Neuronal stem cell (in vitro differentiated cells): Measurements from ENCODE around the gene CHRNG.
A peak's percentile ranks its signal among the peaks of the same experiment; 100 is the strongest.

Experiments
- DNase-seq: peaks from one replicate; pipeline ENCODE4 v3.0.0-alpha.2; 2013; ENCODE audit warnings: low spot score
- H2AFZ ChIP-seq: one replicate; pipeline ENCODE4 v1.6.1; 2013; ENCODE audit warnings: mild to moderate bottlenecking, low read length, inconsistent platforms
- H2AK5ac ChIP-seq: 2 replicates; pipeline ENCODE4 v1.6.1; 2013; ENCODE audit warnings: low read depth, mild to moderate bottlenecking, inconsistent platforms, low read length, moderate library complexity, mixed read lengths
- H2BK120ac ChIP-seq: 2 replicates; pipeline ENCODE4 v1.6.1; 2013; ENCODE audit warnings: low read depth, mild to moderate bottlenecking, inconsistent platforms, low read length, moderate library complexity, mixed read lengths
- H2BK12ac ChIP-seq: one replicate; pipeline ENCODE4 v1.6.1; 2013; ENCODE audit warnings: low read length, inconsistent platforms
- H2BK15ac ChIP-seq: 2 replicates; pipeline ENCODE4 v1.6.1; 2013; ENCODE audit warnings: mild to moderate bottlenecking, low read length, inconsistent platforms, mixed read lengths
- H2BK5ac ChIP-seq: one replicate; pipeline ENCODE4 v1.6.1; 2013; ENCODE audit warnings: inconsistent platforms, mild to moderate bottlenecking, low read length, moderate library complexity
- H3K14ac ChIP-seq: one replicate; pipeline ENCODE4 v1.6.1; 2013; ENCODE audit warnings: low read length, inconsistent platforms
- H3K18ac ChIP-seq: 2 replicates; pipeline ENCODE4 v1.6.1; 2013; ENCODE audit warnings: low read length, inconsistent platforms
- H3K23ac ChIP-seq: 2 replicates; pipeline ENCODE4 v1.6.1; 2013; ENCODE audit warnings: low read depth, mild to moderate bottlenecking, mixed read lengths, low read length, inconsistent platforms; ENCODE audit not compliant: poor library complexity
- H3K27ac ChIP-seq: replicated peaks from 3 replicates; pipeline ENCODE4 v1.5.1; 2013; ENCODE audit warnings: low read length, inconsistent platforms
- H3K27me3 ChIP-seq, 3 experiments: 2 replicates each; pipeline ENCODE4 v1.6.1; 2013; ENCODE audit warnings: low read length in 3 of 3, mild to moderate bottlenecking in 2 of 3, inconsistent platforms in 1 of 3, low read depth in 1 of 3, mixed read lengths in 1 of 3, moderate library complexity in 1 of 3; ENCODE audit not compliant: control insufficient read depth in 3 of 3, insufficient read depth in 3 of 3
- H3K36me3 ChIP-seq, 2 donors: replicated peaks in 1 of 2; 2 replicates each; pipeline ENCODE4 v1.6.1; 2013; ENCODE audit warnings: low read length in 2 of 2; ENCODE audit not compliant: control insufficient read depth in 2 of 2, insufficient read depth in 2 of 2
- H3K4ac ChIP-seq: 2 replicates; pipeline ENCODE4 v1.6.1; 2013; ENCODE audit warnings: inconsistent platforms, mild to moderate bottlenecking, low read length, moderate library complexity
- H3K4me1 ChIP-seq, 2 donors: 1 replicate in 1 of 2; 2 replicates in 1 of 2; pipeline ENCODE4 v1.6.1; 2013; ENCODE audit warnings: low read length in 2 of 2, low read depth in 1 of 2; ENCODE audit not compliant: control insufficient read depth in 2 of 2, insufficient read depth in 1 of 2
- H3K4me2 ChIP-seq: one replicate; pipeline ENCODE4 v1.6.1; 2013; ENCODE audit warnings: mild to moderate bottlenecking, low read length, inconsistent platforms; ENCODE audit not compliant: insufficient read depth, poor library complexity, severe bottlenecking
- H3K4me3 ChIP-seq, 2 donors: 2 replicates each; pipeline ENCODE4 v1.5.1; 2013; ENCODE audit warnings: low read length in 2 of 2, mild to moderate bottlenecking in 2 of 2, inconsistent platforms in 1 of 2, moderate library complexity in 1 of 2
- H3K79me1 ChIP-seq: one replicate; pipeline ENCODE4 v1.6.1; 2013; ENCODE audit warnings: low read depth, mild to moderate bottlenecking, inconsistent platforms, low read length, moderate library complexity
- H3K9ac ChIP-seq: one replicate; pipeline ENCODE4 v1.6.1; 2013; ENCODE audit warnings: mild to moderate bottlenecking, low read depth, low read length, inconsistent platforms; ENCODE audit not compliant: poor library complexity
- H3K9me3 ChIP-seq, 2 donors: replicated peaks in 1 of 2; 2 replicates each; pipeline versions ENCODE3 to v1.6.1; 2013; ENCODE audit warnings: low read length in 2 of 2, mild to moderate bottlenecking in 2 of 2, inconsistent platforms in 1 of 2, low read depth in 1 of 2, mixed read lengths in 1 of 2, moderate library complexity in 1 of 2; ENCODE audit not compliant: control insufficient read depth in 2 of 2, insufficient read depth in 1 of 2
- H4K8ac ChIP-seq: one replicate; pipeline ENCODE4 v1.6.1; 2013; ENCODE audit warnings: low read depth, mild to moderate bottlenecking, inconsistent platforms, low read length, moderate library complexity
- H4K91ac ChIP-seq: one replicate; pipeline ENCODE4 v1.6.1; 2013; ENCODE audit warnings: low read length, low read depth, mild to moderate bottlenecking, inconsistent platforms; ENCODE audit not compliant: poor library complexity
- WGBS, 2 donors: extraction: QIAGEN DNeasy Blood & Tissue Kit; methylation state at CpG; one replicate each; pipeline ENCODE4 v1.1.7; 2013; ENCODE audit warnings: missing lambda C conversion rate in 2 of 2, mixed read lengths in 1 of 2; ENCODE audit not compliant: insufficient read length in 2 of 2, insufficient replicate concordance in 1 of 2; ENCODE audit errors: extremely low coverage in 2 of 2; 5-methylcytosine and 5-hydroxymethylcytosine counted together

Gene CHRNG

GRCh38 chr2:232501331-232501771 is 38.1 kb upstream of the CHRNG start:
- Histone ChIP-seq H3K18ac (no peak overlapping the region), H2BK5ac (no peak overlapping the region), H3K79me1 (no peaks in the 10 kb centered on the region), H2AK5ac (peak overlapping the region; percentile 76), H4K91ac (no peak overlapping the region), H4K8ac (no peak overlapping the region), H3K14ac (no peak overlapping the region), H3K27ac (no peak overlapping the region), H2BK15ac (no peak overlapping the region), H2BK120ac (no peak overlapping the region), H3K4me1 (peaks cover 22 to 27% of the 10 kb centered on the region in 2 donors), H2AFZ (no peak overlapping the region), H3K27me3 (peaks cover 11 to 81% (median 28%) of the 10 kb centered on the region in 3 experiments), H3K9me3 (peaks cover 0 to 3% of the 10 kb centered on the region in 2 donors), H2BK12ac (no peak overlapping the region), H3K9ac (no peak overlapping the region), H3K4ac (no peak overlapping the region), H3K4me3 (no peak overlapping the region), H3K36me3 (no peaks in the 10 kb centered on the region), H3K23ac (no peak overlapping the region), H3K4me2 (no peak overlapping the region)
- DNase-seq = no peak
- no CpG with 5 or more reads among the region's 9 CpGs for WGBS, 2 donors

GRCh38 chr2:232501794-232502390 is 37.6 kb upstream of the CHRNG start:
- H2BK12ac ChIP-seq = no peak overlapping the region
- no peak overlapping the region for H3K27ac ChIP-seq
- no peak overlapping the region for H3K14ac ChIP-seq
- H3K79me1 ChIP-seq = no peaks in the 10 kb centered on the region
- H3K36me3 ChIP-seq = no peaks in the 10 kb centered on the region
- peak overlapping the region; percentile 90 for H3K4me2 ChIP-seq
- H2AK5ac ChIP-seq = peak overlapping the region; percentile 20
- H3K18ac ChIP-seq = peak overlapping the region; percentile 38
- H2BK5ac ChIP-seq = no peak overlapping the region
- no peak overlapping the region for H3K9ac ChIP-seq
- no peak overlapping the region for H3K4me3 ChIP-seq
- no peak overlapping the region for H2BK120ac ChIP-seq
- no peak overlapping the region for H4K91ac ChIP-seq
- H4K8ac ChIP-seq = no peak overlapping the region
- no peak for DNase-seq
- no peak overlapping the region for H2BK15ac ChIP-seq
- no CpG with 5 or more reads among the region's 10 CpGs for WGBS, 2 donors
- H3K23ac ChIP-seq = no peak overlapping the region
- peaks cover 26 to 31% of the 10 kb centered on the region in 2 donors for H3K4me1 ChIP-seq
- H3K27me3 ChIP-seq = peaks cover 11 to 84% (median 28%) of the 10 kb centered on the region in 3 experiments
- no peak overlapping the region for H2AFZ ChIP-seq
- peaks cover 0 to 3% of the 10 kb centered on the region in 2 donors for H3K9me3 ChIP-seq
- no peak overlapping the region for H3K4ac ChIP-seq

- peak overlapping the region; percentile 91 for H2AK5ac ChIP-seq
- no peak overlapping the region for H2BK12ac ChIP-seq
- peak overlapping the region; percentile 93 for H4K8ac ChIP-seq
- no peak for DNase-seq
- peak overlapping the region; percentile 90 for H3K4me2 ChIP-seq
- H3K79me1 ChIP-seq = no peaks in the 10 kb centered on the region
- H2AFZ ChIP-seq = peak overlapping the region; percentile 71
- H3K23ac ChIP-seq = peak overlapping the region; percentile 75
- peak overlapping the region; percentile 90 for H3K18ac ChIP-seq
- H3K9ac ChIP-seq = peak overlapping the region; percentile 66
- H3K27me3 ChIP-seq = peaks cover 11 to 88% (median 28%) of the 10 kb centered on the region in 3 experiments
- H3K36me3 ChIP-seq = no peaks in the 10 kb centered on the region
- H3K14ac ChIP-seq = peak overlapping the region; percentile 100
- peak overlapping the region; percentile 37 to 71 for H3K4me3 ChIP-seq
- no peak overlapping the region for H3K4ac ChIP-seq
- WGBS, 2 donors = no CpG with 5 or more reads among the region's 21 CpGs
- no peak overlapping the region for H2BK15ac ChIP-seq
- no peak overlapping the region for H2BK5ac ChIP-seq
- no peak overlapping the region for H3K27ac ChIP-seq
- no peak overlapping the region for H2BK120ac ChIP-seq
- H4K91ac ChIP-seq = no peak overlapping the region
- H3K4me1 ChIP-seq = peaks cover 21 to 27% of the 10 kb centered on the region in 2 donors
- H3K9me3 ChIP-seq = peaks cover 0 to 3% of the 10 kb centered on the region in 2 donors
These were observed 37.0 kb upstream of the CHRNG start for GRCh38 chr2:232502511-232502910.

- H3K27me3 ChIP-seq = peaks cover 11 to 88% (median 28%) of the 10 kb centered on the region in 3 experiments
- WGBS, 2 donors = no CpG with 5 or more reads among the region's 75 CpGs
These were observed 36.3 kb upstream of the CHRNG start for GRCh38 chr2:232502911-232503808.

More at GRCh38 chr2:232502911-232503808, 36.3 kb upstream of the CHRNG start:
- peak overlapping the region; percentile 90 for H3K4me2 ChIP-seq
- peak overlapping the region; percentile 83 for H2AFZ ChIP-seq
- peak overlapping the region; percentile 54 for H3K9ac ChIP-seq
- H2AK5ac ChIP-seq = peak overlapping the region; percentile 91
- peaks cover 0 to 3% of the 10 kb centered on the region in 2 donors for H3K9me3 ChIP-seq
- no peaks in the 10 kb centered on the region for H3K79me1 ChIP-seq
- DNase-seq = peak; percentile 64
- H2BK120ac ChIP-seq = peak overlapping the region; percentile 41
- H4K8ac ChIP-seq = no peak overlapping the region
- H3K27ac ChIP-seq = no peak overlapping the region
- peaks cover 21 to 22% of the 10 kb centered on the region in 2 donors for H3K4me1 ChIP-seq
- no peak overlapping the region for H3K4ac ChIP-seq
- H2BK5ac ChIP-seq = no peak overlapping the region
- no peak overlapping the region for H4K91ac ChIP-seq
- peak overlapping the region; percentile 37 to 78 for H3K4me3 ChIP-seq
- no peak overlapping the region for H2BK12ac ChIP-seq
- peak overlapping the region; percentile 90 for H3K18ac ChIP-seq
- H3K14ac ChIP-seq = no peak overlapping the region
- H3K36me3 ChIP-seq = no peaks in the 10 kb centered on the region
- peak overlapping the region; percentile 67 for H3K23ac ChIP-seq
- peak overlapping the region; percentile 79 for H2BK15ac ChIP-seq
